ENCODE results near the gene MYO19. TPM values are rescaled to one million over a fixed set of nuclear protein-coding genes. Genes with fewer than 3 reads are reported as not detected.

MYO19 gene
- total RNA-seq, 1 experiment from 2014 or later: 167 TPM

- ChIA-PET RAD21 (ENCODE audit: low non-redundant PET in 1 of 2, low total read pairs in 2 of 2, uncharacterized antibody in 2 of 2, unreplicated experiment in 2 of 2) (no interaction called here), POLR2A (no interaction called here), CTCF (no interaction called here)
- Histone ChIP-seq H2AFZ (ENCODE audit: low read depth, low read length, poor library complexity, severe bottlenecking) (no peak overlapping the region), H3K27ac (ENCODE audit: low read depth, low read length) (no peak overlapping the region), H3K27me3 (ENCODE audit: insufficient read depth, low read length) (no peaks in the 10 kb centered on the region), H3K4me2 (ENCODE audit: low read length) (no peak overlapping the region), H3K4me3 (replicated peaks in 1 of 2; ENCODE audit: low read depth in 1 of 2, low read length in 2 of 2) (no peak overlapping the region), H3K9me3 (ENCODE audit: control insufficient read depth in 1 of 2, insufficient read depth in 1 of 2, low read depth in 1 of 2, low read length in 2 of 2) (no peaks in the 10 kb centered on the region), H4K20me1 (ENCODE audit: insufficient read depth) (no peaks in the 10 kb centered on the region), H3K9ac (ENCODE audit: low read length) (no peak overlapping the region), H3K36me3 (ENCODE audit: control insufficient read depth in 1 of 2, insufficient read depth in 2 of 2, low read length in 2 of 2) (peaks cover 51 to 76% of the 10 kb centered on the region in 2 experiments), H3K79me2 (ENCODE audit: insufficient read depth, low read length) (no peaks in the 10 kb centered on the region), H3K9me2 (ENCODE audit: insufficient read depth) (no peaks in the 10 kb centered on the region), H3K4me1 (ENCODE audit: control insufficient read depth in 1 of 2, insufficient read depth in 2 of 2, low read length in 2 of 2) (no peaks in the 10 kb centered on the region)
- ATAC-seq: no peak
- BruUV-seq (replicated peaks): no TSS peak
- no peak for DNase-seq (ENCODE audit: low read depth, low spot score)
- intact Hi-C loops (cut with micrococcal nuclease): no loop called here
- TF ChIP-seq RAD21 (IDR thresholded peaks at IDR 0.05; ENCODE audit: low read depth) (no peak), ATF3 (IDR thresholded peaks at IDR 0.05) (no peak), CEBPB (IDR thresholded peaks at IDR 0.05; ENCODE audit: low read depth) (no peak), CBX3 (IDR thresholded peaks at IDR 0.05; ENCODE audit: low read depth) (no peak), SRF (IDR thresholded peaks at IDR 0.05; ENCODE audit: low read depth) (no peak), MAX (IDR thresholded peaks at IDR 0.05) (no peak), POLR2A (IDR thresholded peaks at IDR 0.05; ENCODE audit: borderline replicate concordance, extremely low read depth, insufficient read depth, insufficient read length) (no peak), ZNF274 (IDR thresholded peaks at IDR 0.05; ENCODE audit: low read depth, low read length) (no peak), SIN3A (IDR thresholded peaks at IDR 0.05; ENCODE audit: low read depth) (no peak), ELF1 (IDR thresholded peaks at IDR 0.05; ENCODE audit: borderline replicate concordance, low read depth) (no peak), TCF7L2 (IDR thresholded peaks at IDR 0.05; ENCODE audit: borderline replicate concordance, extremely low read depth, insufficient read depth, insufficient read length) (no peak)
- TF ChIP-seq, protein P1, sequence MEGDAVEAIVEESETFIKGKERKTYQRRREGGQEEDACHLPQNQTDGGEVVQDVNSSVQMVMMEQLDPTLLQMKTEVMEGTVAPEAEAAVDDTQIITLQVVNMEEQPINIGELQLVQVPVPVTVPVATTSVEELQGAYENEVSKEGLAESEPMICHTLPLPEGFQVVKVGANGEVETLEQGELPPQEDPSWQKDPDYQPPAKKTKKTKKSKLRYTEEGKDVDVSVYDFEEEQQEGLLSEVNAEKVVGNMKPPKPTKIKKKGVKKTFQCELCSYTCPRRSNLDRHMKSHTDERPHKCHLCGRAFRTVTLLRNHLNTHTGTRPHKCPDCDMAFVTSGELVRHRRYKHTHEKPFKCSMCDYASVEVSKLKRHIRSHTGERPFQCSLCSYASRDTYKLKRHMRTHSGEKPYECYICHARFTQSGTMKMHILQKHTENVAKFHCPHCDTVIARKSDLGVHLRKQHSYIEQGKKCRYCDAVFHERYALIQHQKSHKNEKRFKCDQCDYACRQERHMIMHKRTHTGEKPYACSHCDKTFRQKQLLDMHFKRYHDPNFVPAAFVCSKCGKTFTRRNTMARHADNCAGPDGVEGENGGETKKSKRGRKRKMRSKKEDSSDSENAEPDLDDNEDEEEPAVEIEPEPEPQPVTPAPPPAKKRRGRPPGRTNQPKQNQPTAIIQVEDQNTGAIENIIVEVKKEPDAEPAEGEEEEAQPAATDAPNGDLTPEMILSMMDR (IDR thresholded peaks at IDR 0.05 in 2 of 3, conservative IDR thresholded peaks at IDR 0.05 in 1 of 3; ENCODE audit: borderline replicate concordance in 1 of 3, insufficient read depth in 1 of 3, low read depth in 2 of 3, low read length in 2 of 3): no peak
These were observed 29.5 kb downstream of the MYO19 start for GRCh38 chr17:36505171-36505570.

Data from HCT116 (cell line).